Esophagus mucosa (tissue), 1 donor: ENCODE data around the gene HELT. TPM values are rescaled to one million over a fixed set of nuclear protein-coding genes. Genes with fewer than 3 reads are reported as not detected.

Source experiments
- ATAC-seq: fragments of 200-7000 bp; cut with Tn5 transposase; one replicate; pipeline ENCODE4 v1.9.1; 2020
- total RNA-seq: library from RNA; stranded (reverse); gene quantifications from one replicate; pipeline ENCODE4 v1.2.4, GENCODE V29; 2023
- donor health status: DM: yes; HTN: yes; CAD: no.

Gene HELT
- total RNA-seq, 1 donor from 2014 or later, result not detected

DNA sequence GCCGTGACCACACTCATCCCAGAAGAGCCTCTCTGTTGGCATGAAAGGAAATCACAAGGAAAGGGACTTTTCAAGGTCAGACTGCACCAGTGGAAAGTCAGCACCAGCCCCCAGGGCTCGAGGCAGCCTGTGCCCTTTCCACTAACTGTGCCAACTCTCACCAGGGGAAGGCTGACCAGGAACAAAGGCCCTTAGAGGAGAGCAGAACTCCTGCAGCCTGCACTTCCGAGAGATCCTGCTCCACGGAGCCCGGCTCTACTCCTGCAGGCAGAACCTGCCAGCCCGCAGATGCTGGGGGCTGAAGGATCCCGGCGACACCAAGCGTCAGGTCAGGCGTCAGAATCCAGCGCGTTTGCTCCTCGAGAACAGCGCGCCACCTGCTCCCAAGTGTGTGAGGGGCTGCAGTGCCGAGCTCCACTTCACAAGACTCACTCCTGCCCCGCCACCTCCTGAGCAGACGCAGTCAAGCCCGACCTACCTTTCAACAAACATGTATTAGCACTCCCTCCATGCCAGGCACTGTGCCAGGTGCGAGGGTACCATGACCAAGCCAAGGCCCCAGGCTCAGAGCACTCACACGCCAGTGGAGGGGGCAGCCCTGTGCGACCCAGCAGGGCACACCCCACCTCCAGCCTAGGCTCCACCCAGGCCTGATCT is 13.6 kb upstream of the HELT start:
- no peak for ATAC-seq

DNA sequence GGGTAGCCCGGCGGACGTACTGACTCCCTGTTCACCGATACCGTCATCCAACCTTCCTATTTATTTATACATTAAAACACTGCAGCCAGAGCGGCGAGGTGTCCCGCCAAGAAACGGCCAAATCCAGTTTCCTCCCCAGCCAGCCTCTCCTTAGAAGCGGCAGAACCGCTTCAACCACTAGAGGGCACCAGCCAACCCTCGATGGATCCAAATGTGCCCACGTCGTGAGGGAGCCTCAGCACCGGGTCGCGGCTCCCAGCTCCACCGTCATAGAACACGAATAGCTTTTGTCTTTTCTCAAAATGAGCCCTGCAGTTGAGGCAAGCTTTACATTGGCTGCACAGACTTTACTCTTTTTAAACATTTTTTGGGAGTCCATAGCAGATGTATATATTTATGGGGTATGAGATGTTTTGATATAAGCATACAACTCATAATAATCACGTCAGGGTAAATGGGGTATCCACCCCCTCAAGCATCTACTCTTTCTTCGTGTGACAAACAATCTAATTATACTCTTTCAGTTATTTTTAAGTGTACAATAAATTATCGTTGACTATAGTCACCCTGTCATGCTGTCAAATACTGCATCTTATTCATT is 13.0 kb upstream of the HELT start:
- ATAC-seq, result peak; percentile 87

DNA sequence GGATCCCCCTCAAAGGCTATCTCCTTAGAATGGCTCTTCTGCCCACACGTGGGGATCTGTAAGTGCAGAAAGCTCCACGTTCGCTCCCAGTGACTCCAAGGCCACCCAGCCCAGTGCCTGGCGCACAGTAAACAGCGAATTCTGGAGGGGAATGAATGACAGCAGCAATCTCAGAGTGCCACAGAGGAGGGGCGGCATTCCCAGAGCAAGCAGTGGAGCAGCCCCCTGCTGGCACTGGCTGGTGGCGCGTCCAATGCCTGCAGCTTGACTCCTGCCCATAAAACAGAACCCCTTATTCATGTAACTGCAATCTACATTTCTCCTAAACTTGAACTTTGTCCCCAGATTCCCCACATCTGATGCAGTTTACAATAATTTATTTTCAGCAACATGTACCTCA is 6.9 kb upstream of the HELT start:
- no peak for ATAC-seq

DNA sequence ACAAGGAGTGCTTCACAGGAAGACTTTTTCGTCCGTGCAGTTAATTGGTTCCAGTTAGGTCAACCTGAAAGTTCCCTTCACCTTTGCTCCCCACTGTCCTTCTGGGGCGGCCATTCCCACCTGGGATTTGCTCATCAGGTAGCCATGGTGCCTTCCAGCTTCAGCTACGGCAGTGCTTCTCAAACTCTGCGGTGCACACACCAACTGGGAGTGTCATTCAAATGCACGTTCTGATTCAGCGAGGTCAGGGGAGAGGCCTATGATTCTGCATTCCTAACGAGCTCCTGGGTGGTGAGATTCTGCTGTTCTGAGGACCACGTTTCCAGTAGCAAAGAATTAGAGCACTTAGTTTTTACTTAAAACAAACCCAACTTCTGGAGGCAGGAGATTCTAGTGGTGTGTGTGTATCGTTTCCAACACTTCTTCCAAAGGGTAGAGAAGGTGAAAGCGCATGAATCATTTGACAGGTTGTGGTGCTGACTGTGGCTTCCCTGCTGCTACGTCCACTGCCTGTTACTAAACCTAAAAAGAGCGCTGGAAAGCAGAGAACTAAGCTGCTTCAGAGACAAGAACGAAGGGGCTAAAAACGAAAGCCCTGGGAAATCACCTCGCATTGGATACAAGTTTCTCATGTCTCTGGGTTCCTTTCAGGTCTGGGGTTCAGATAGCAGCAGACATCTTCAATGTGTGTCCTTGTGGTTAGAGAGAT is 4.7 kb upstream of the HELT start:
- ATAC-seq, result no peak

DNA sequence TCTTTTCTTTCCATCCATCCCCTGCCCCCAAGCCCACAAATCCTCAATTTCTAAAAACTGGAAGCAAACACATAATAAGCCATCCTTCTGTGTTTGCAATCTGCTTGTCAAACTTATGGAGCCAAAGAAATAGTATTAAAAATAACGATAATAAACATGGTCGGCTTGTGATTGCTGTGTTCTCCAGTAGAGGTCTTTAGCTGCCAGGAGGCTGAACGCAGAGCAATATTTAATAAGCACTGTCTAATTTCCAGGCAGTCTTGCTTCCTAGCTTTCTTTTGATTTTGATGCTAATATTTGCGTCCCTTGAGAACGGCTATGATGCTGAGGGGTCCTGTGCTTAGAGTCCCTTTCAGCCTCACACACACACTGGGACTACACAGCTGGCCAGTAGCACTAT is 3.2 kb upstream of the HELT start:
- no peak for ATAC-seq

DNA sequence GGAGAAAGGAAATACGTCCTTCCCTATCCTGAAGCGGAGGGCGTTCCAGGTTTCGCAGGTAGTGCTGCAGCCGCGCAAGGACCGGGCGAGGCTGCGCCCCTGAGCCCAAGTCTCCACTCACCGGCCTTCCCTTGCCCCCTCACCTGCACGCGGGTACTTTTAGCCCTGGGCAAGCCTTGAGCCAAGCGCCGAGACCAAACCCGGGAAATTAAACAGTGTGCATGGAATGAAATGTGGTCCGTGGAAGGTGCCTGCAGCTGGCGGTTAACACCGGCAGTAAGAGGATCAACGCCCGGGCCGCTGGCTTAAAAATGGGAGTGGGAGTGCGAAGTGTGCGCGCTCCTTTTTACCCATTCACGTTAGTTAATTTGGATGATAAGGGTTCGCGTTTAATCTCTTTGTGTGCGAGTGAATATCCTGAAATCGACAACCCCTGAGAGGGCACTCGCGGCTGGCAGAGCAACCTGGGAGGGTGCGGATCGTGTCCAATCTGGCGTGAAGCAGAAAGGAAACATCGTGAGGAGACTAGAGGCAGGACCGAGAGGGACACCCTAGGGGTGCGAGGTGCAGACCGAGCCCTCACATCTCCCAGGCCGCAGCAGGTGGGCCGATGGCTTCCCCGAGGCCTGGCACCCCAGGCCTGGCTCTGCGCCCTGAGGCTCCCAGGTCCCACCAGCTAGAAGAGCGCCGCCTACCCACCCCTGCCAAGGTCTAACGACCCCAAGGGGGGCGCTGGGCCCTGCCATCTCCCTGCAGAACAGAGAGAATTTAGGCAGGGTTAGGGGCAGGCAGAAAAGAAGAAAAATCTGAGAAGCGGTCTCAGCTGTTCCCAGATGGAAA is 2.0 kb upstream of the HELT start:
- no peak for ATAC-seq

DNA sequence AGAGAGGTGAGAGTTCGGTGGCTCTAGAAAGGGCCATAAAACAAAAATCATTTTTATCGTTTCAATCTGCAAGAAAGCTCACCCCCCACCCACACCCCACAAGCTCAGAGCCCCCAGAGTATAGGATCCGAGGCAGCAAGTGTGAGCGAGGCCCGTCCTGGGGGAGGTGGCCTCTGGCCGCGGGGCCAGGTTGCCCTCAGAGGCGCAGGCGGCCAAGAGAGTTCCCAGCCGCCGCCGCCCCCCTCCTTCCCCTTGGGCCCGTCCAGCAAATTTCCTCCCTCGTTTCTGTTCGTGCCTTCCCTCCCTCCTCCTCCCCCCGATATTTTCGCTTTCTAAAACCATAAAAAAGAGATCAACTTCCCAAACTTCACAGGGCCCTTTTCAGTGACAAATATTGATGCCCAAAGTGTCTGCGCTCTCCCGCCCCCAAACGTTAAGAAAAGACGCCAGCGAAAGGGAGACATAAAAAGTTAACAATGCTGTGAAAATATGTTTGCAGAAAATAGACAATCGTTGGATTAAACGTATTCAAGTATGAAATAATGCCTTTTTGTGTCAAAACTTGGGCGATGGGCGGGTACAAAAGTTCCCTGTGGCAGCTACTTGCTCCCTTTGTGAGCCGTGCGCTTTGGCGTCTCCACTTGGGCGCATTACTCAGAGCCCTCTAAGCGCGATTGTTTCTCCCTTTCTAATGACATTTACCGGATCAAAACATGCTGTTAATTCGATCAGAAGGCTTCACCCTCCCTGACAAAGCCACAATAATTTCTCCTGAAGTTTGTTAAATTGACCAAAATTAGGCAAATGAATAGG is 1.1 kb upstream of the HELT start:
- no peak for ATAC-seq

DNA sequence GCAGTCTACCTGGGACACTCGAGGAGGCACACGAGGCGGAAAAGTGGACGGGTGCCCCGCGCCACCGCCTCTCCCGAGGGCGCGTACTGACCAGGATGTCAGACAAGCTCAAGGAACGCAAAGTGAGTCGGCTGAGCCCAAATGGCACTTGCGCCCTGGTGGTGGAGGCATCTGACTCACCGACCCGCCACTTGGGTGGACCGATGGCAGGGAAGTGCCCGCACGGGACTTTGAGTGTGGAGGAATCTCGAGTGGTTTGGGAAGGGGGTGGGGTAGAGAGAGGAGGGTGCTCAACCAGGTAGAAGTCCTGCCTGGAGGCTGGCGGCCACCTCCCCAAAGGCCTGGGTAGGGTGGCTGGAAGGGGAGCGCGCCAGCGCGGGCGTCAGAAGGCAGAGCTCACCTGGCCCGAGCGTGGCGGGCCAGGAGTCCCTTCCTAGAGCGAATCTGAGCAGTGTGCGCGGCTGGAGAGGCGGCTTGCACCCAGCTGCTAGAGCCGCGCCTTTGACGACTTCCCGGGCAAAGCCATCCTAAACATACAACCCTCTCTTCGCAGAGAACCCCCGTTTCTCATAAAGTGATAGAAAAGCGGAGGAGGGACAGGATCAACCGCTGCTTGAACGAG is 655 bp downstream of the HELT start:
- ATAC-seq, result no peak

DNA sequence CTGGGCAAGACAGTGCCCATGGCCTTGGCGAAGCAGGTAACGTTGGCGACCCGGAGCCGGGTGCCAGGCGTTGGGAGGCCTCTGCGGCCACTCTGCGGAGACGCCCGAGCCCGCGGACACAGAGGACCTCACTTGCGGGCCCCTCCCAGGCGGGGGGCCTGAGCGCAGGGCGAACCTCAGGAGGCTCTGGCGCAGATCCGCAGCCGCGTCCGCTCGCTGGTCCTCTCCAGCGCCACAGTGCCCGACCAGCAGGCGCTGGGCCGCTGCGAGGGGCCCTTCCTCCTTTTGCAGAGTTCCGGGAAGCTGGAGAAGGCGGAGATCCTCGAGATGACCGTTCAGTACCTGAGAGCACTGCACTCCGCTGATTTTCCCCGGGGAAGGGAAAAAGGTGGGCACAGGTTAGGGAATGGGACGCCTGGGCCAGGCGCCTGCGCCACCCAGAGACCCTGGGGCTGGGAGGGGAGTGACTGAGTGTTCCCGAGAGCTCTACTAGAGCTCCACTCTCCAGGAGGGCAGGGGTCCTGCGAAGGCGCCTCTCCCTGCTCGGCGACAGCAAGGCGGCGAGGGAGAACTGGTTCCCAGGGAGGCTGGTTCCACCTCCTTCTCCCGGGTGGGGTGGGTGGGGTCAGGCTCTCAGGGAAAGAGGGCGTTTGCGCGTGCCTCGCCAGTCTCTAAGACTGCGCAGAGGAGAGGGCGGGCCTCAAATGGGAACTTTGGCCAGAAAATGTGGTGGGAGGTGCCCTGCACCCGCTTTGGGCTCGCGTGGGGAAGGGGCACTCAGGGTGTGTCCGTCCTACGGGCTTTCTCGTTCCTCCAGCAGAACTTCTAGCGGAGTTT is 1.4 kb downstream of the HELT start:
- peak; percentile 8 for ATAC-seq

DNA sequence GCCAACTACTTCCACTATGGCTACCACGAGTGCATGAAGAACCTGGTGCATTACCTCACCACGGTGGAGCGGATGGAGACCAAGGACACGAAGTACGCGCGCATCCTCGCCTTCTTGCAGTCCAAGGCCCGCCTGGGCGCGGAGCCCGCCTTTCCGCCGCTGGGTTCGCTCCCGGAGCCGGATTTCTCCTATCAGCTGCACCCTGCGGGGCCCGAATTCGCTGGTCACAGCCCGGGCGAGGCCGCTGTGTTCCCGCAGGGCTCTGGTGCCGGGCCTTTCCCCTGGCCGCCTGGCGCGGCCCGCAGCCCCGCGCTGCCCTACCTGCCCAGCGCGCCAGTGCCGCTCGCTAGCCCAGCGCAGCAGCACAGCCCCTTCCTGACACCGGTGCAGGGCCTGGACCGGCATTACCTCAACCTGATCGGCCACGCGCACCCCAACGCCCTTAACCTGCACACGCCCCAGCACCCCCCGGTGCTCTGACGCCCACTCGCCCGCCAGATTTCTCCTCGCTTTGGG is 2.1 kb downstream of the HELT start:
- ATAC-seq, result no peak

DNA sequence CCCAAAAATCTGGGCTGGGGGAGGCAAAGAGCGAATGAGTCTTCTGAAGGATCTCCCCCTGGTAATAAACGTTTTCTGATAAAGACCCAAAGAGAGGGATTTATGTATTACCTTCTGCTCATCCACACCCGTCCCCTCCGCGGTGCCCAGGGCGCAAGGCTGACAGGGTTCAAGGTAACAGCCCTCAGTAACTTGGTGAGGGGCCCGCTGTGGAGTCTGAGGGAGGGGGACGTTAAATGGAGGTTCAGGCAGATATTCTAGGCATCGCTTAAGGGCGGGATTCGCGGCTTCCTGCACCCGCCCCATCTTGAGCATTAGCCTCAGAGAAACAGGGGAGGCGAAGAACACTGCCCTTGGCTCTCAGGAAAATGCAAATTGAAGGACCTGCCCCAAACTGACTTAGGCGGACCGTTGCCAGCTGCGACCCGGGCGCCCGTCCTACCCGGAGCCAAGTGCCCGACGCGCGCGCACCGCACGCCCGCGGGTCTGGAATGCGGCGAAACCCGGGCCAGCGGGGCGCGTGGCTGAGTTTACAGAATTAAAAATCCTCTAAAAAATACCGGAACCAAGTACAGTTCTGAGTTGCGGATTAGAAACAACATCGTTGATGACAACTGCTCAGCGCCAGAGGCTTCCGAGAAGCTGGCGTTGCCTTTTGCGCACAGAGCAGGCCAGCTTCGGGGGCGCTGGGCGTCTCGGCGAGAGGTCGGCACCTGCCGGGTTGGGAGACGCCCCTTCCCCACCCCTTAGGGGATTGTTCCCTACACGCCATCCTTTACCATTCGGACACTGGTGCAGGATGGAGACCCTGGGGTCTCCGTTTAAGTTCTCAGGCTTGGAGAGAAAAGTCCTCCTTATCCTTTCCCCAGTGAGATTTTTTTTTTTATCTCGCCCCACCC is 2.8 kb downstream of the HELT start:
- no peak for ATAC-seq

DNA sequence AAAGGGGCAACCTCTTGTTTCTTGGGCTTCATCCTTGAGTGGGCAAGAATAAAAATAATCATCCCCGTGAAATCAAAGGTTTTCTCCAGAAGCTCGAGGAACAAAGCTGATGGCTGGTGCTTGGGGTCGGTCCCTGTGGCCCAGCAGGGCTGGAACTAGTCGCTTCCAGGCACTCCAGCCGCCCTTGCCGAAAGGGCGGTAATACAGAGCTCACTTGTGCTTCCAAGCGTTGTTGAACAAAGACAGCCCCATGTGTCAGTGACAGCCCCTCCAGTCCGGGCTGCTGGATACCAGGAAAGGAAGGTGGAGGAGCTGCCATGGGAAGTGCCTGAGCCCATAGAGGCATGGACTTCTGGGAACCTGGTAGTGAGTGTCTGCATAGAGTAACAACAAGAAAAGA is 5.2 kb downstream of the HELT start:
- ATAC-seq, result no peak

DNA sequence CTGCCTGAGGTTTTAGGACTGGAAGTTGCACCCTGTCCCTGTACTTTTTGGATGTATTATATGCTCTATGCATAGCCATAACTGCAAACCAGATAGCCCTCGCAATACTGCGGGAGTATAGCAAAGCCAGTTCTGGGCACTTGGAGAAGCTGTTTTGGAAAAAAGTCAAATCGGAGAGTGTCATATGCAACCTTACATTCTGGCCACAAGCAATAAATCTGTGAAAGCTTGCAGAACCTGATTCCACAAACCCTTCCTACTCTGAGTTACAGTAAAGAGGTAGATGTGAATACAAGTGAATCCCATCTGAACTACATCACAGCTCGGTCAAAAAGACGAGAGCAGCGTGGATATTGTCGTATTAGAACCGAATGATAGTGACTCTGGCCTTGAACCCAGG is 10.3 kb downstream of the HELT start:
- no peak for ATAC-seq

DNA sequence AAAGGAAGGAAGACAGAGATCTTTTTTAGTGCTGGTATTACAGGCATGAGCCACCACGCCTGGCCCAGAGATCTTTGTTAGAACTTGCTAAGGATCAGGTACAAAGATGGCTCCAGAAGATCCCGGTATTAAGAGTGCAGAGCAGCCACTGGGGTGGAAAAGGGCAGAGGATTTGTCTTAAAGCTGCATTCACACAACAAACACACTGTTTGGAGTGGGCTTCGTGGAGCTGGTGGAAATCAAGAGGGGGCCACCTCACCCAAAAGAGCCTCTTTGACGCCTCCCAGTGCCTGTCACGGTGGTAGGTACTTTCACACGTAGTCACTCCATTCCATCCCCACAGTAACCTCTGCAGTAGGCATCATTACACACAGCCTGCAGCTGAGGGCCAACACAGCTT is 13.3 kb downstream of the HELT start:
- no peak for ATAC-seq

DNA sequence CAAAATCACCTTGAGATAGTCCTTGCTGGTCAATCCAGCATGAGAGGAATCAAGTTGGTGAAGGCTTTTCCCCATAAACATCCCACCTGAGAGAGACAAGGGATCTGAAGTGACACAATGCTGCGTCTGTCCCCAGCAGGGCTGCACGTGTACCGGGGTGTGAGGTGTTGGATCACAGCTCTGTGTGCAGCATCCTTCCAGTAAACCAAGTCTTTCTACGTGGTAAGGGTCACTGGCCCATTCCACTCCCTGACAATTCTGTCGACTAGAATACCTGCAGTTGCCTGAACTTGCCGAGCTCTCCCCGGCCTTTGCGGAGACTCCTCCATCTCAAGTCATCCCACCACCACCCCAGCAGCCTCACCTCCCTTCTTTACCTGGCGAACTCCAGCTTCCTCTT is 14.8 kb downstream of the HELT start:
- no peak for ATAC-seq

DNA sequence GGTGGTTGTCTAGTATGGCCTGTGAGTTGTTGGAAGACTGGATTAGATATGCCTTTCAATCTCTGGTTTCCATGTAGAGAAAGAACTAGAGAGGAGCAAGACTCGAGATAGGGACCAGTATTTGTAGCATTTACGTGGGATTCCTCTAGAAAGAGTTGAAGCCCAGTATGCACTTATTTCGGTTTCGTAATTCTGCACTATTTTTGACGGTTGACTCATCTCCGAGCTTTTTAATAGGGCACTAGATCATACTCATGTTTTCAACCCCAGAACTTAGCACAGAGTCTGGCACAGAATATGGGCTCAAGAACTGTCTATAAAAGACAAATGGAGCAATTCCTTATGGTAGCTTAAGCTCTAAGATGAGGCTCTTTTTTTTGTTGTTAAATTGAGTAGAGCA is 15.7 kb downstream of the HELT start:
- no peak for ATAC-seq

DNA sequence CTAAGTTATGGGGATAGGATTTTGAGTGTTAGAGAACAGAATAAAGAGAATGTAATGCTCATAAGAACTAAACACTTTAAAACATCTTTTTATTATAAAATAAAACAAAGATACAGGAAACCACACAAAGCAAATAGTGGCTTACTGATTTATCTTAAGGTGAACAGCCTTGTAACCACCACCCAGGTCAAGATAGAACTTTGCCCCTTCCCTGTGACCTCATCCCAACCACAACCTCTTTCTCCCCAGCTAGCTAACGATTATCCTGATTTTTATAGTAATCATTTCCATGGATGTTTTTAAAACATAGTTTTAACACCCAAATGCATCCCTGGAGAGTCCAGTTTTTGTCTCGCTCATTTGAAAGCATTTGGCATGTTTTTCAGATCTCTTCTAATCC is 17.0 kb downstream of the HELT start:
- ATAC-seq, result no peak

DNA sequence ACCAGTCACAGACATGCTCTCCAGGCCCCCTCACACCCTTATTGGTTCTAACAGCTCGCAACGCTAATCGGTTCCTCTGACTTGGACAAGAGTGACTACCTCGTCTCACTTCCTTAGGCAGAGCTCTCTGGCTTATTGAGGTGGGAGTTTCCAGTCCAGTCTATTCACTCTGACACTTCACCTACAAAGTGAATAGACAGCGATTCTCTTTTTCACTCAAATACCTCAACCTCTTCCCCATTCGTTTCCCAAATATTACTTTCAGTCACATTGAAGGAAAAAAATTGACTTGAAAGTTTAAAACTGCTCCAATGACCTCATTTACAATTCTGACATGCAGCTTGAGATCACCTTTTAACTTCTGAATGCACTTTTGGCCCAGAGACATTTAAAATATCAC is 17.7 kb downstream of the HELT start:
- no peak for ATAC-seq

DNA sequence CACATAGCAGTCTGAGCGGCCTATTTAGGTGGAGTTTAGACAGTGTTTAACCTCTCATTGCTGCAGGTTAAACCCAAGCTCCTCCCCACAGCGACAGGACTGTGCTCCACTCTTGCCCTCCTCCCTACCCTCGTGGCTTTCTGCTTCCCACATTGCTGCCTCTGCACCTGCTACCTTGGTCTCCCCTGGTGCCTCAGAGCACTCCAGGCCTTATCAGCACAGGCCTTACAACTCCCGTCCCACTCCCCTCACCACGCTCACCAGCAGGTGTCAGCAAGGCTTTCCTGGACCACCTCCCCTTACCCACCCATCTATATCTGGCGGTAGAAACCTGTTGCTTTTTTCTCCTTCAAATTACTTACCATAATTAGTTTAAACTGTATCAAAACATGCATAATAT is 18.6 kb downstream of the HELT start:
- no peak for ATAC-seq
